Measurements from ENCODE around the gene SNCG.
"Not testable (repeated sequence)": the region's sequence is repeated elsewhere in the genome, so short reads cannot be mapped to it uniquely, and the experiment has no call there.

SNCG gene

DNA sequence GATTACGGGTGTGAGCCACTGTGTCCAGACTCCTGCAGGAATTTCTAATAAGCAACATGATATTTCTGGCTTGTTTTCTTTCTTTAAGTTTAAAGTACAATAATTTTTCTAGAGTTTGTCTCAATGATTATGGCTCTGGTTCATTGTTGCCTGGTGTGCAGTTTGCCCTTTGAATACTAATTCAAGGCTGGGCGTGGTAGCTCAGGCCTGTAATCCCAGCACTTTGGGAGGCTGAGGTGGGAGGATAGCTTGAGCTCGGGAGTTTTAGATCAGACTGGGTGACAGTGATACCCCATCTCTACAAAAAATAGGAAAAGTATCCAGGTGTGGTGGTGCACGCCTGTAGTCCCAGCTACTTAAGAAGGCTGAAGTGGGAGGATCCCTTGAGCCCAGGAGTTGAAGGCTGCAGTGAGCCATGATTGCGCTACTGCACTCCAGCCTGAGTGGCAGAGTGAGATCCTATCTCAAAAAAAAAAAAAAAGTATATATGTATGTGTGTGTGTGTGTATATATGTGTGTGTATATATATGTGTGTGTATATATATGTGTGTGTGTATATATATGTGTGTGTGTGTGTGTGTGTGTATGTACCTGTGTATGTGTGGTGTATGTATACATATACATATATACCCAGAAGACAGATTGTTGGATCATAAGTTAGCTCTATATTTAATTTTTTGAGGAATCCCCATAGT lies 18.1 kb downstream of the SNCG start:
- no peak for DNase-seq

DNA sequence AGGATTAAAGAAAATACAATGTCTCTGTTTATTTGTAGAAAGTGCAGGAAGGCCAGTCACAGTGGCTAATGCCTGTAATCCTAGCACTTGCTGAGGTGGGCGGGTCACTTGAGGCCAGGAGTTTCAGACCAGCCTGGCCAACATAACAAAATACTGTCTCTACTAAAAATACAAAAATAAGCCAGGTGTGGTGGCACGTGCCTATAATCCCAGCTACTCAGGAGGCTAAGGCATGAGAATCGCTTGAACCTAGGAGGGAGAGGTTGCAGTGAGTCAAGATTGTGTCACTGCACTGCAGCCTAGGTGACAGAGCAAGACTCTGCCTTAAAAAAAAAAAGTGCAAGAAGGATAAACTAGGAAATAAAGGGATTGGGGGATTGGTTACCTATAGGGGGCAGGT lies 20.1 kb downstream of the SNCG start:
- DNase-seq: not testable (repeated sequence)

DNA sequence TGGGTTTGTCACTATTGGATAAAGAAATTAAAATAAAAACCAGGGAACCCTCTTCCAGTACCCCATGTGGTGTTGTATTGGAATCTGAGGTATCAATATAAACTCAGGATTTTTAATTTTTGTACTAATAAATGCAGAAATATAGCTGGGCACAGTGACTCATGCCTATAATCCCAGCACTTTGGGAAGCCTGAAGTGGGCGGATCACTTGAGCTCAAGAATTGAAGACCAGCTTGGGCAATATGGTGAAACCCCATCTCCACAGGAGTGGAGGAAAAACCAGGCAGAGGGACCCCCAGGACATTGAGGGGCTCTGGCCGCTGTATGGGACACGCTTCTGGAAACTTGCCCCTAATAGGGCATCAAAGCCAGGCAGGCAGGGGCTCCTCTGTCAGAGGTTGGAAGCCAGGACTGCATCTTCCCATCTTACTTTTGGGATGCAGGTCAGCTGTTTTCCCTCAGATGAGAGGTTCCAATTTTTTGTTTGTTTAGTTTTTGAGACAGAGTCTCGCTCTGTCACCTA lies 21.0 kb downstream of the SNCG start:
- DNase-seq: no peak

DNA sequence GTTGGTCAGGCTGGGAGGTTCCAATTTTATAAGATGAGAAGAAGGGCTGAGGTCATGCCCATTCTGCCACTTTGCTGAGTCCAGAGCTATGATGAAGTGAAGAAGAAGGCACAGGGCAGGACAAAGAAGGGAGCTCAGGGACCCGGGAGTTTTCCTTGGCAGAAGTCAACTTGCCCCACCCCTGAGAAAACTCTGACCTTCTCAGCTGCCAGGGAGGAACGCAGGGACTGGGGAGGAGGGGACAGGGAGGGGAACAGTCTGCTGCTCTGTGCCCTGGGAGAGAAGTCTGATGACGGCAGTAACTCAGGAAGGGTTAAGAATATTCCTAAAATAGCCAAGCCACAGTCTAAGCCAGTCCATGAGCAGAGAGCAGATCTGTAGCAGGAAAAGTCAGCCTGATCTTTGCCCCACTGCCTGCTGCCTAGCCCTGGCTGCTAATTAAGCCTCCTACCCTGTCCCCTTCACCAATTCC lies 21.6 kb downstream of the SNCG start:
- DNase-seq: no peak

DNA sequence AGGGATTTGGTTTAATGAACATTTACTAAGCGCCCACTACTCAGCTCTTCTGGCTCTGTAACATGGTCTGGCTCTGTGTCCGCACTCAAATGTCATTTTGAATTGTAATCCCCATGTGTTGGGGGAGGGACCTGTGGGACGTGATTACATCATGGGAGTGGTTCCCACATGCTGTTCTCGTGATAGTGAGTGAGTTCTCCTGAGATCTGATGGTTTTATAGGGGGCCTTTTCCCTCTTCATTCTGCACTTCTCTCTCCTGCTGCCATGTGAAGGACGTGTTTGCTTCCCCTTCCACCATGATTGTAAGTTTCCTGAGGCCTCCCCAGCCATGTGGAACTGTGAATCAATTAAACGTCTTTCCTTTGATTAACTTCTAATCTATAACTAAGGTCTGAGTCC lies 22.6 kb downstream of the SNCG start:
- DNase-seq: not testable (repeated sequence)

DNA sequence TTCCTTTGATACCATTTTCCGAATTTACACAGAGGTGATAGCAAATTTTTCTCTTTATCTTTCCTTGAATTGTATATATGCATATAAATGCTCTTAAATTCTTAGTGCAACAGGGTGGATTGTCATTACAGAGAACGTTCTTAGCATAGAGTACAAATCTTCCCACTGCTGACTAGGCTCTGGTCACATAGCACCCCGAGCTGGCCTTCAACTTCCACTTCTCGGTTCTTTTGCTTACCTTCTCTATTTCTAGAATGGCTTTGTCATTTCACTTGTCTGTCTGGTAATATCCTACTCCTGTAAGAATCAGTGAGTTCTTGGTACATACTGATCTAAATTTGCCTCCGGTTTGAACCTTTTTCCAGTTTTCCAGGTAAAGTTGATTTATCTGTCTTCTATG lies 23.3 kb downstream of the SNCG start:
- DNase-seq: no peak

DNA sequence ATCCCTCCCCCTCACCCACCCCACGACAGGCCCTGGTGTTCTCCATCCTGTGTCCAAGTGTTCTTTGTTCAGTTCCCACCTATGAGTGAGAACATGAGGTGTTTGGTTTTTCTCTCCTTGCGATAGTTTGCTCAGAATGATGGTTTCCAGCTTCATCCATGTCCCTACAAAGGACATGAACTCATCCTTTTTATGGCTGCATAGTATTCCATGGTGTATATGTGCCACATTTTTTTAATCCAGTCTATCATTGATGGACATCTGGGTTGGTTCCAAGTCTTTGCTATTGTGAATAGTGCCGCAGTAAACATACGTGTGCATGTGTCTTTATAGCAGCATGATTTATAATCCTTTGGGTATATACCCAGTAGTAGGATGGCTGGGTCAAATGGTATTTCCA lies 26.1 kb downstream of the SNCG start:
- not testable (repeated sequence) for DNase-seq

DNA sequence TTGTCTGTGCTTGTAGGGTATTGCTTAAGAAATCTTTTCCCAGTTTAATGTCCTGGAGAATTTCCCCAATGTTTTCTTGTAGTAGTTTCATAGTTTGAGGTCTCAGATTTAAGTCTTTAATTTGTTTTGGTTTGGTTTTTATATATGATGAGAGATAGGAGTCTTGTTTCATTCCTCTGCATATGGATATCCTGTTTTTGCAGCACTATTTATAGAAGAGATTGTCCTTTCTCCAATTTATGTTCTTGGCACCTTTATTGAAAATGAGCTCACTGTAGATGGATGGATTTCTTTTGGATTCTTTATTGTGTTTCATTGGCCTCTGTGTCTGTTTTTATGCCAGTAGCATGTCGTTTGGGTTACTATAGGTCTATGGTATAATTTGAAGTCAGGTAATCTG lies 30.1 kb downstream of the SNCG start:
- DNase-seq: no peak

DNA sequence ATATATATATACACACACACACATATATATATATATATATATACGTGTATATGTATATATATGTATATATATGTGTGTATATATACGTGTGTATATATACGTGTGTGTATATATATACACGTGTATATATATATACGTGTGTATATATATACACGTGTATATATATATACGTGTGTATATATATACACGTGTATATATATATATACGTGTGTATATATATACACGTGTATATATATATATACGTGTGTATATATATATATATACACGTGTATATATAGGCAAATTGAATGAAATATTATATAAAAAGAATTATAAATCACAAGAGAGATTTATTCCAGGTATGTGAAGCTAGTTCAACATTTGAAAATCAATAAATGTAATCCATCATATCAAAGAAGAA lies 33.0 kb downstream of the SNCG start:
- not testable (repeated sequence) for DNase-seq

DNA sequence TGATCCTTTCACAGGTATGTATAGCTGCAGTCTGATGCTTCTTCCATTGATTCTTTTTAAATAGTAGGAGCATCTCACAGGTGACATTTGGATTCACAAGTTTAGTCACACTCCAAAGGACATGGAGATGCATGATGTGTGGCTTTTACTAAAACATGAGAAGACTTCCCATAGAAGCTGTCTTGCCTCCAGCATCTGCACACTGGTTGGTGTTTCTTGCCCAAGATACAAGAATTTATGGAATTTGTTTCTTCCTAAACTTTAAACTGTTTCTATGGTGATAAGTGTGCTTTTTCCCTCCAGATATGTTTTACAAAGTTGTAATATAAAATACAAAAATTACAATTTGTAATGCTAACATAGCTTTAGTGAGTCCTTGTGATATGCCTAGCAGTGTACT lies 34.1 kb downstream of the SNCG start:
- DNase-seq: no peak

DNA sequence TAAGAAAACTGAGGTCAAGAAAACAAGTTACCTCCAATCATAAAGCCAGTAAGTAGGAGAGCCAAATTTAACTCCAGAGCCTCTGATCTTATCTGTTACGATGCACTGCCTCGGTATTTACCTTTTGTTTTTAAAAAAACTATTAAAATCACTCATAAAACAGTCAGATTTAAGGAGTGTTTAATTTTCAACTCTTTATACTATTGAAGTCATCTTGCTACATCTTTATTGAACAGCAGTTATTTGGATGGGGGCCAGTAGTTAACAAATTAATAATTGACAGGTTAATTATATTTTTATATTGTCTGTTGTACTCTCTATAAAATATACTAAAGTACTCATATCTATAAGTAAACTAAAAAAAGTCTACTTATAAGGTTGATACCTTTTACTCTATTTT lies 34.5 kb downstream of the SNCG start:
- DNase-seq: no peak

DNA sequence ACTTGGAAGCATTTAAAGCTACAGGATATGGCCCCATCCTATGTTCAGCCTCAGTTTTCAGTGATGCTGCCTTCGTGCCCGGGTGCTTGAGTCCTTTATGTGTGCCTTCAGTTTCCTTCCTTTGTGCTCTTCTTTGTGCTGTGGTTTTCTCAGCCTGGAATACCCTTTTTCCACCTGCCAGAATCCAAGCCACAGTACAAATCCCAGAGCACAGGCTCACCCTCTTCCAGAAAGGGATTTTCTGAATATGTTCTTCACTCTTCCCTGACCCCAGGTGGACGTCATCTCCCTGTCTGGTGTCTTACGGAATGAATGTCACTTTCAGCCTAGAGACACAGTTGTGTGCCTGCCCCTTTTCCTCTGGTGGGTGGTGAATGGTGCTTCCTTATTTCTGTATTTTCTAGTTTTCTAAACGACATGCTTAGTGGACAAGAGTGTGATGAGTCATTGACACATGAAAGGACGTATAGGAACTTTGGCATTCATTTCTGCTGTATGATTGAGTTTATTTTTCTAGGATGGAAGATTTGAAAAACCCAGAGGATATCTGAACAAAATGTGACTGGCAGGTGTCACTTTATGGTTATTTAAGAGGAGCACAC lies 41.5 kb downstream of the SNCG start:
- DNase-seq: not testable (repeated sequence)

DNA sequence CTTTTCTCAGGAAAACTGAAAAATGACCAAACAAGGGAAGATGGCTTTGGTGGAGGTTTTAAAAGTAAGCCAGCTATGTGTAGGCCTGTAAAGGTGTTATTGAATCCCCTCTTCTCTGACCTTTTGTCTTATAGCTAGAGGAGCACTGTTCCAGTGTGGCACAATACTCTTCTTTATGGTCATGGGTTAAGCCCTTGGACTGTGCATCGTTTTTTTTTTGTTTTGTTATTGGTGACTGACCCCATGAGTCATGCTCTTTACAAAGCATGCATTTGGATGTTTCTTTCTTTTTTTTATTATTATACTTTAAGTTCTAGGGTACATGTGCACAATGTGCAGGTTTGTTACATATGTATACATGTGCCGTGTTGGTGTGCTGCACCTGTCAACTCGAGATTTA lies 42.1 kb downstream of the SNCG start:
- no peak for DNase-seq

DNA sequence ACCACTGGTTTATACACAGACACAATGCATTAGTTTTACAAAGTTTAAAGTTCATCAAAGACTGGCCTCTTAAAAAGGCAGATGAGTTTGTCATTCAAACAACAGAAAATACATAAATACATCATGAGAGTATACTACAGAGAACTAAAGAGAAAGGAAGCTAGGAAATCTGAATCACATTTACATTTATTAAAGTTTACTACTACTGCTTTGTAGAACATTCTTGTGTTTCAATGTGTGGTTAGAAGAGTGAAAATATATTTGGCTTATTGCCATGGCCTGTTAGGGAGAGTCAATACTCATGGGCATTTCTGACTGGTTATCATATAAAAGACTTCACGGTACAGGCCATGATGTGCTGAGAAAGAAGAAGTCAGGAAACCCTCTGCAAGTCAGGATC lies 48.7 kb downstream of the SNCG start:
- not testable (repeated sequence) for DNase-seq

DNA sequence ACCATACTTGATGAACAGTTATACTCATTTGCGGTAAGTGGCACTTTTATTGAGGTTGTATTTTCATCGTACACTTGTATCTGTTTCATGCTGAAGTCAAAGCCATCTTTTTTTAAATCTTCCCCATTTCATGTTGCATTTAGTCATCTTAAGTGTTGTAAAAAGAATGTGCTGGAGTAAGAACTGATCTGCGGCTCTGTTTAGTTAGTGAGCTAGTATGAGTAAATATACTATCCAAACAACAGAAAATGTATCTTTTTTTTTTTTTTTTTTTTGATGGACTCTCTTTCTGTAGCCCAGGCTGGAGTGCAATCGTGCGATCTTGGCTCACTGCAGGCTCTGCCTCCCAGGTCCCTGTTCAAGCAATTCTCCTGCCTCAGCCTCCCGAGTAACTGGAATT lies 49.3 kb downstream of the SNCG start:
- DNase-seq: not testable (repeated sequence)

DNA sequence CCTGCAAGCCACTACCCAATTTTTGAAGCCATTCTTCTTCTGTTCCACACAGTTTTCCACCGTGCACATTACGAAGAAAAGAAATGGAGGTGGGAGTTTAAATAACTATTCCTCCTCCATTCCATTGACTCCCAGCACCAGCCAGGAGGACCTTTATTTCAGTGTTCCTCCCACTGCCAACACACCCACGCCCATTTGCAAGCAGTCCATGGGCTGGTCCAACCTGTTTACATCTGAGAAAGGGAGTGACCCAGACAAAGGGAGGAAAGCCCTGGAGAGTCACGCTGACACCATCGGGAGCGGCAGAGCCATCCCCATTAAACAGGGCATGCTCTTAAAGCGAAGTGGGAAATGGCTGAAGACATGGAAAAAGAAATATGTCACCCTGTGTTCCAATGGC lies 49.9 kb downstream of the SNCG start:
- DNase-seq: not testable (repeated sequence)

DNA sequence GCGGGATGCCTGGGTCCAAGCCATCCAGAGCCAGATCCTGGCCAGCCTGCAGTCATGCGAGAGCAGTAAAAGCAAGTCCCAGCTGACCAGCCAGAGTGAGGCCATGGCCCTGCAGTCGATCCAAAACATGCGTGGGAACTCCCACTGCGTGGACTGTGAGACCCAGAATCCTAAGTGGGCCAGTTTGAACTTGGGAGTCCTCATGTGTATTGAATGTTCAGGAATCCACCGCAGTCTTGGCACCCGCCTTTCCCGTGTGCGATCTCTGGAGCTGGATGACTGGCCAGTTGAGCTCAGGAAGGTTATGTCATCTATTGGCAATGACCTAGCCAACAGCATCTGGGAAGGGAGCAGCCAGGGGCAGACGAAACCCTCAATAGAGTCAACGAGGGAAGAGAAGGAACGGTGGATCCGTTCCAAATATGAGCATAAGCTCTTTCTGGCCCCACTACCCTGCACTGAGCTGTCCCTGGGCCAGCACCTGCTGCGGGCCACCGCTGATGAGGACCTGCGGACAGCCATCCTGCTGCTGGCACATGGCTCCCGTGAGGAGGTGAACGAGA lies 50.8 kb downstream of the SNCG start:
- not testable (repeated sequence) for DNase-seq
